Progenitor cell of endocrine pancreas (in vitro differentiated cells): ENCODE measurements around the gene ROCK1. TPM values are rescaled to one million over a fixed set of nuclear protein-coding genes. Genes with fewer than 3 reads are reported as not detected.
A peak's percentile ranks its signal among the peaks of the same experiment; 100 is the strongest.
"Not testable (repeated sequence)": the region's sequence is repeated elsewhere in the genome, so short reads cannot be mapped to it uniquely, and the experiment has no call there.

ENCODE experiments used
- DNase-seq: peaks from one replicate; pipeline ENCODE4 v3.0.0; 2021; ENCODE audit warnings: low spot score; ENCODE audit not compliant: unreplicated experiment
- H3K27ac Mint-ChIP-seq: 2 replicates; pipeline ENCODE4 v1.8.0; 2021; ENCODE audit warnings: mild to moderate bottlenecking, moderate library complexity, mixed read lengths
- H3K27me3 Mint-ChIP-seq: 2 replicates; pipeline ENCODE4 v1.8.0; 2021; ENCODE audit warnings: mixed read lengths
- H3K36me3 Mint-ChIP-seq: 2 replicates; pipeline ENCODE4 v1.8.0; 2022; ENCODE audit warnings: mixed read lengths; ENCODE audit not compliant: insufficient read depth
- H3K4me1 Mint-ChIP-seq: 2 replicates; pipeline ENCODE4 v1.8.0; 2021; ENCODE audit warnings: low read depth, mixed read lengths
- H3K4me3 Mint-ChIP-seq: 2 replicates; pipeline ENCODE4 v1.8.0; 2021; ENCODE audit warnings: low read depth, mild to moderate bottlenecking, moderate library complexity, mixed read lengths
- H3K9me3 Mint-ChIP-seq: 2 replicates; pipeline ENCODE4 v1.8.0; 2021; ENCODE audit warnings: low read depth, mixed read lengths
- CTCF ChIP-seq: fragments of 200-600 bp; sonication (generic); IDR thresholded peaks from one replicate; pipeline ENCODE4 v1.5.0; 2021; ENCODE audit warnings: antibody characterized with exemption, mild to moderate bottlenecking; ENCODE audit not compliant: unreplicated experiment
- long read RNA-seq: library from polyadenylated mRNA; unstranded; transcript quantifications from one replicate; pipeline ENCODE4 v2.0.0, GENCODE V29; 2020
- total RNA-seq: library from RNA; stranded (reverse); gene quantifications from 2 replicates; pipeline ENCODE4 v1.2.1, GENCODE V29; 2021

ROCK1 gene
- total RNA-seq = 59.4 and 62.0 TPM in 2 replicates
- long read RNA-seq, partial matches to known transcripts = 65 of 71 reads
- long read RNA-seq, other reads (novel, unspliced or antisense) = 6 of 71 reads

- no peak within 1 kb of the TSS for H3K4me3 Mint-ChIP-seq
- H3K4me1 Mint-ChIP-seq = peaks cover 12% of the 10 kb centered on the region
- peaks cover 4% of the 10 kb centered on the region for H3K9me3 Mint-ChIP-seq
- peak within 1 kb of the TSS; percentile 99 for H3K27ac Mint-ChIP-seq
- DNase-seq = peak; percentile 98
- TF ChIP-seq CTCF = no peak
- H3K27me3 Mint-ChIP-seq = no peaks in the 10 kb centered on the region
- no peaks in the 10 kb centered on the region for H3K36me3 Mint-ChIP-seq
Observed at GRCh38 chr18:21111346-21112139, at the start of gene ROCK1. TSS of gene ROCK1 (minus strand) at chr18:21111813. CDS start at chr18:21110910, 903 bp downstream.

- H3K4me1 Mint-ChIP-seq = no peaks in the 10 kb centered on the region
- no peaks in the 10 kb centered on the region for H3K27me3 Mint-ChIP-seq
Observed at GRCh38 chr18:21155443-21155842, 43.8 kb upstream of the ROCK1 start.

DNA sequence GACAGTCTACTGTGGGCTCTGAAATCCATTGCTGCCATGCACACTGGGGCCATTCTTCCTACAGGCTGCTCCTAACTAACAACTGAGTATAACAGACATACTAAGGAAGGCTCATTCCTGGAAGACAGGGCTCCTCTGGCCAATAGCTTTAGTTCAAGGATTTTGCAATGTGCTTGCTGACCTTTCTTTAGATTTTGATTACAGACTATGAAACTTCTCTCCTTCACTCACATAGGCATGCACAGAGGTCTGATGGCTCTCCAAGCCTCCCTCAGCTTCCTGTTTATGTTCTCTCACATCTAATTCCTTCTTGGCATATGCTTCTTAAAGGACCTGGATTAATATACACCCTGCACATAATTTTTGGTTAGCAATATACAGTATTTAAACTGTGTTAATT, 34.4 kb upstream of the ROCK1 start:
- TF ChIP-seq CTCF = no peak
- no peaks in the 10 kb centered on the region for H3K36me3 Mint-ChIP-seq
- no peaks in the 10 kb centered on the region for H3K27me3 Mint-ChIP-seq

More at GRCh38 chr18:21155443-21155842, 43.8 kb upstream of the ROCK1 start:
- H3K36me3 Mint-ChIP-seq = no peaks in the 10 kb centered on the region
- DNase-seq = no peak
- H3K4me3 Mint-ChIP-seq = no peak overlapping the region
- peaks cover 21% of the 10 kb centered on the region for H3K9me3 Mint-ChIP-seq
- H3K27ac Mint-ChIP-seq = no peak overlapping the region
- no peak for TF ChIP-seq CTCF

GRCh38 chr18:21145371-21145770, 33.8 kb upstream of the ROCK1 start:
- no peaks in the 10 kb centered on the region for H3K27me3 Mint-ChIP-seq
- H3K4me1 Mint-ChIP-seq = no peaks in the 10 kb centered on the region
- no peak overlapping the region for H3K4me3 Mint-ChIP-seq
- H3K27ac Mint-ChIP-seq = no peak overlapping the region
- H3K36me3 Mint-ChIP-seq = no peaks in the 10 kb centered on the region
- TF ChIP-seq CTCF = no peak
- DNase-seq = no peak
- H3K9me3 Mint-ChIP-seq = peaks cover 5% of the 10 kb centered on the region

More for the DNA sequence above, 34.4 kb upstream of the ROCK1 start:
- no peak for DNase-seq
- Mint-ChIP-seq H3K27ac (no peak overlapping the region), H3K4me1 (no peaks in the 10 kb centered on the region), H3K4me3 (no peak overlapping the region), H3K9me3 (peaks cover 11% of the 10 kb centered on the region)

- no peak overlapping the region for H3K27ac Mint-ChIP-seq
- no peaks in the 10 kb centered on the region for H3K4me1 Mint-ChIP-seq
- no peak for TF ChIP-seq CTCF
- no peak overlapping the region for H3K4me3 Mint-ChIP-seq
- H3K27me3 Mint-ChIP-seq = no peaks in the 10 kb centered on the region
- no peak for DNase-seq
- peaks cover 4% of the 10 kb centered on the region for H3K9me3 Mint-ChIP-seq
- peaks cover 1% of the 10 kb centered on the region for H3K36me3 Mint-ChIP-seq
Observed at GRCh38 chr18:21141668-21142422, 30.2 kb upstream of the ROCK1 start.

GRCh38 chr18:21137719-21138488, 26.3 kb upstream of the ROCK1 start:
- H3K9me3 Mint-ChIP-seq, H3K27me3 Mint-ChIP-seq, DNase-seq, H3K36me3 Mint-ChIP-seq, H3K4me3 Mint-ChIP-seq, H3K4me1 Mint-ChIP-seq, H3K27ac Mint-ChIP-seq: not testable (repeated sequence)
